GM19099 (cell line): ENCODE data around the gene ZFP36.

Source experiments
- POLR2A ChIP-seq: IDR thresholded peaks from 3 replicates; pipeline ENCODE4 v1.6.1; 2011; ENCODE audit warnings: low read depth; ENCODE audit not compliant: insufficient read length; ENCODE audit errors: extremely low read depth

Gene ZFP36

GRCh38 chr19:39417463-39418181 lies 11.0 kb downstream of the ZFP36 start:
- TF ChIP-seq POLR2A, result no peak

GRCh38 chr19:39419003-39419402 lies 12.4 kb downstream of the ZFP36 start:
- TF ChIP-seq POLR2A, result no peak

GRCh38 chr19:39420769-39421168 lies 14.1 kb downstream of the ZFP36 start:
- TF ChIP-seq POLR2A, result no peak

- no peak for TF ChIP-seq POLR2A
Observed at GRCh38 chr19:39422020-39422419, 15.4 kb downstream of the ZFP36 start.

- TF ChIP-seq POLR2A, result no peak
Observed at GRCh38 chr19:39423258-39424086, 16.8 kb downstream of the ZFP36 start.

- no peak for TF ChIP-seq POLR2A
Observed at GRCh38 chr19:39424934-39425333, 18.3 kb downstream of the ZFP36 start.

GRCh38 chr19:39425744-39426143 lies 19.1 kb downstream of the ZFP36 start:
- TF ChIP-seq POLR2A, result no peak

GRCh38 chr19:39426170-39426569 lies 19.5 kb downstream of the ZFP36 start:
- no peak for TF ChIP-seq POLR2A

GRCh38 chr19:39427707-39428106 lies 21.1 kb downstream of the ZFP36 start:
- no peak for TF ChIP-seq POLR2A

GRCh38 chr19:39428283-39429112 lies 21.9 kb downstream of the ZFP36 start:
- TF ChIP-seq POLR2A, result peak; percentile 14

- TF ChIP-seq POLR2A, result no peak
Observed at GRCh38 chr19:39430675-39431593, 24.3 kb downstream of the ZFP36 start.

GRCh38 chr19:39432677-39433025 lies 26.0 kb downstream of the ZFP36 start:
- TF ChIP-seq POLR2A, result no peak

- TF ChIP-seq POLR2A, result peak; percentile 19
Observed at GRCh38 chr19:39433480-39434079, 26.9 kb downstream of the ZFP36 start.

- no peak for TF ChIP-seq POLR2A
Observed at GRCh38 chr19:39434123-39435076, 27.8 kb downstream of the ZFP36 start.
